Measurements from ENCODE around the gene MISP3. TPM values are rescaled to one million over a fixed set of nuclear protein-coding genes. Genes with fewer than 3 reads are reported as not detected.
A peak's percentile ranks its signal among the peaks of the same experiment; 100 is the strongest.

MISP3 gene
- total and polyA plus RNA-seq, 9 of the 15 experiments (the other 6 are each of a cell fraction or from before 2014, with no cell fraction given) = 0.25 to 5.6 (median 1.6) TPM

- ATAC-seq (no peak), FAIRE-seq (no peak), DNase-seq (ENCODE audit: extremely low read depth in 1 of 4, low spot score in 3 of 4) (no peak)
- no peak overlapping the region for H3K27ac ChIP-seq (ENCODE audit: extremely low read depth, low read depth, low read length)
- 0 out of 2 replicates have a peak, but pooled peaks have one; percentile 37 for TF ChIP-seq BCOR (IDR thresholded peaks at IDR 0.05)
- no peak for TF ChIP-seq HINFP (tag; conservative IDR thresholded peaks at IDR 0.05; ENCODE audit: low read depth)
- no peak for TF ChIP-seq ZNF561 (CRISPR knock-in tag; conservative IDR thresholded peaks at IDR 0.05)
- peak; percentile 56 for TF ChIP-seq ZNF121 (CRISPR knock-in tag; conservative IDR thresholded peaks at IDR 0.05)
- WGBS (ENCODE audit: insufficient coverage, low coverage, missing lambda C conversion rate) = 77% methylated on average over 6 of the region's 6 CpGs
- H3K9me3 ChIP-seq (replicated peaks; ENCODE audit: control insufficient read depth, insufficient read depth, low read depth, low read length) = peaks cover 4% of the 10 kb centered on the region
- BruUV-seq (replicated peaks) = TSS peak; percentile 83
- peaks cover 23% of the 10 kb centered on the region; the same call in 2 of the 3 replicates for H3K36me3 ChIP-seq (ENCODE audit: control insufficient read depth, insufficient read depth, low read length)
- CTCF ChIA-PET (ENCODE audit: low intra/inter-chr PET ratio) = no interaction called here
- H4K20me1 ChIP-seq (replicated peaks; ENCODE audit: control insufficient read depth, insufficient read depth, low read length) = no peaks in the 10 kb centered on the region
- peaks cover 0 to 39% of the 10 kb centered on the region in 2 experiments; a peak in 3 of 5 replicates for H3K4me1 ChIP-seq (replicated peaks in 1 of 2; ENCODE audit: control insufficient read depth in 2 of 2, insufficient read depth in 2 of 2, low read length in 2 of 2)
- no peak overlapping the region for H3K4me2 ChIP-seq (ENCODE audit: insufficient read depth, low read length)
- no peak overlapping the region for H3K4me3 ChIP-seq
- H3K9ac ChIP-seq (ENCODE audit: insufficient read depth in 1 of 2, low read depth in 2 of 2, low read length in 2 of 2) = no peak overlapping the region
- no peaks in the 10 kb centered on the region for H3K9me1 ChIP-seq (ENCODE audit: control insufficient read depth, insufficient read depth, low read length)
- intact Hi-C loops (cut with micrococcal nuclease) (no loop called here), in situ Hi-C loops (cut with MboI) (loop anchor here (25.0 kb wide), 1 partner anchor 465 kb away; no protein-coding TSS in a partner anchor)
- H2AFZ ChIP-seq (ENCODE audit: low read depth, low read length) = no peak overlapping the region
- no peaks in the 10 kb centered on the region for H3K79me2 ChIP-seq (ENCODE audit: control insufficient read depth, insufficient read depth, low read length)
- no peaks in the 10 kb centered on the region for H3K27me3 ChIP-seq (ENCODE audit: control insufficient read depth in 2 of 2, insufficient read depth in 2 of 2, low read length in 2 of 2)
- POLR2A ChIA-PET = interaction anchor here (0.6 to 1.1 kb wide), 3 partner anchors 10 to 126 kb away, joined by 3 to 4 read pairs (median 3); no protein-coding TSS in a partner anchor
Observed at GRCh38 chr19:14052470-14052869, 20.1 kb upstream of the MISP3 start.
